Subcutaneous adipose tissue (tissue), 4 donors: Measurements from ENCODE around the gene IDNK. TPM values are rescaled to one million over a fixed set of nuclear protein-coding genes. Genes with fewer than 3 reads are reported as not detected.

Experiments used
- CTCF ChIP-seq: fragments of 450-650 bp; IDR thresholded peaks from one replicate; pipeline ENCODE4 v1.5.1; 2016; ENCODE audit warnings: low read depth, mild to moderate bottlenecking, control low read depth, antibody characterized with exemption, moderate library complexity
- total RNA-seq, 4 donors: library from RNA; depleted of rRNA; stranded (reverse); fragments of >200 nt; gene quantifications; one replicate each; pipeline ENCODE4 v1.1.0, GENCODE V29; 2016

IDNK gene
- total RNA-seq, 4 donors from 2014 or later: 1.3 to 23.6 (median 9.1) TPM

GRCh38 chr9:83598487-83598886 lies 24.5 kb upstream of the IDNK start:
- TF ChIP-seq CTCF: no peak

- no peak for TF ChIP-seq CTCF
These were observed 23.9 kb upstream of the IDNK start for GRCh38 chr9:83599071-83599470.

GRCh38 chr9:83601463-83601862 lies 21.5 kb upstream of the IDNK start:
- TF ChIP-seq CTCF: no peak

GRCh38 chr9:83617299-83617698 lies 5.6 kb upstream of the IDNK start:
- TF ChIP-seq CTCF: no peak

- no peak for TF ChIP-seq CTCF
These were observed 1.9 kb upstream of the IDNK start for GRCh38 chr9:83620841-83621636.

- no peak for TF ChIP-seq CTCF
These were observed 457 bp upstream of the IDNK start for GRCh38 chr9:83622433-83622938.

- no peak for TF ChIP-seq CTCF
These were observed 735 bp downstream of the IDNK start for GRCh38 chr9:83623679-83624076.
